Measurements from ENCODE around the gene COL20A1.

Gene COL20A1

GRCh38 chr20:63346131-63347080 lies 53.4 kb downstream of the COL20A1 start:
- no peak for TF ChIP-seq CTCF (IDR thresholded peaks at IDR 0.05; ENCODE audit: poor library complexity, severe bottlenecking)
- Histone ChIP-seq H3K9me3 (ENCODE audit: severe bottlenecking) (no peaks in the 10 kb centered on the region), H3K27me3 (ENCODE audit: insufficient read depth, poor library complexity, severe bottlenecking) (peaks cover 33% of the 10 kb centered on the region), H3K27ac (ENCODE audit: poor library complexity, severe bottlenecking) (no peak overlapping the region), H3K4me1 (ENCODE audit: insufficient read depth, poor library complexity, severe bottlenecking) (no peaks in the 10 kb centered on the region), H3K4me3 (ENCODE audit: severe bottlenecking) (no peak overlapping the region), H3K36me3 (ENCODE audit: low read depth) (no peaks in the 10 kb centered on the region)
- no peak for DNase-seq (ENCODE audit: low spot score)
- ATAC-seq (ENCODE audit: low read depth): no peak; the same call in 2 of the 3 replicates

GRCh38 chr20:63347081-63347741 lies 54.2 kb downstream of the COL20A1 start:
- no peaks in the 10 kb centered on the region for H3K9me3 ChIP-seq (ENCODE audit: severe bottlenecking)
- no peak for DNase-seq (ENCODE audit: low spot score)
- H3K27ac ChIP-seq (ENCODE audit: poor library complexity, severe bottlenecking): no peak overlapping the region
- no peaks in the 10 kb centered on the region for H3K4me1 ChIP-seq (ENCODE audit: insufficient read depth, poor library complexity, severe bottlenecking)
- H3K36me3 ChIP-seq (ENCODE audit: low read depth): no peaks in the 10 kb centered on the region
- ATAC-seq (ENCODE audit: low read depth): no peak
- peaks cover 33% of the 10 kb centered on the region for H3K27me3 ChIP-seq (ENCODE audit: insufficient read depth, poor library complexity, severe bottlenecking)
- TF ChIP-seq CTCF (IDR thresholded peaks at IDR 0.05; ENCODE audit: poor library complexity, severe bottlenecking): no peak
- H3K4me3 ChIP-seq (ENCODE audit: severe bottlenecking): no peak overlapping the region

GRCh38 chr20:63347950-63348827 lies 55.2 kb downstream of the COL20A1 start:
- Histone ChIP-seq H3K36me3 (ENCODE audit: low read depth) (no peaks in the 10 kb centered on the region), H3K4me1 (ENCODE audit: insufficient read depth, poor library complexity, severe bottlenecking) (no peaks in the 10 kb centered on the region), H3K4me3 (ENCODE audit: severe bottlenecking) (no peak overlapping the region), H3K27me3 (ENCODE audit: insufficient read depth, poor library complexity, severe bottlenecking) (peaks cover 32% of the 10 kb centered on the region), H3K27ac (ENCODE audit: poor library complexity, severe bottlenecking) (no peak overlapping the region), H3K9me3 (ENCODE audit: severe bottlenecking) (no peaks in the 10 kb centered on the region)
- DNase-seq (ENCODE audit: low spot score) (no peak), ATAC-seq (ENCODE audit: low read depth) (no peak)
- TF ChIP-seq CTCF (IDR thresholded peaks at IDR 0.05; ENCODE audit: poor library complexity, severe bottlenecking): no peak

- peaks cover 24% of the 10 kb centered on the region for H3K27me3 ChIP-seq (ENCODE audit: insufficient read depth, poor library complexity, severe bottlenecking)
- no peaks in the 10 kb centered on the region for H3K9me3 ChIP-seq (ENCODE audit: severe bottlenecking)
- no peak overlapping the region for H3K27ac ChIP-seq (ENCODE audit: poor library complexity, severe bottlenecking)
- H3K4me1 ChIP-seq (ENCODE audit: insufficient read depth, poor library complexity, severe bottlenecking): no peaks in the 10 kb centered on the region
- no peak for TF ChIP-seq CTCF (IDR thresholded peaks at IDR 0.05; ENCODE audit: poor library complexity, severe bottlenecking)
- no peaks in the 10 kb centered on the region for H3K36me3 ChIP-seq (ENCODE audit: low read depth)
- no peak for DNase-seq (ENCODE audit: low spot score)
- H3K4me3 ChIP-seq (ENCODE audit: severe bottlenecking): no peak overlapping the region
- ATAC-seq (ENCODE audit: low read depth): no peak
Observed at GRCh38 chr20:63348828-63349515, 56.0 kb downstream of the COL20A1 start.
